NCI-H1417 (cell line): ENCODE results near the gene FAM163B.

Experiments used
- DNase-seq, 3 experiments: peaks; one replicate each; lab custom pipeline; 2025; lab: John Stamatoyannopoulos, UW

FAM163B gene

GRCh38 chr9:133582501-133583045 lies 26.6 kb downstream of the FAM163B start:
- peak in 1 of 3 experiments; percentile 84 for DNase-seq

GRCh38 chr9:133581513-133582343 lies 27.5 kb downstream of the FAM163B start:
- no peak for DNase-seq

DNA sequence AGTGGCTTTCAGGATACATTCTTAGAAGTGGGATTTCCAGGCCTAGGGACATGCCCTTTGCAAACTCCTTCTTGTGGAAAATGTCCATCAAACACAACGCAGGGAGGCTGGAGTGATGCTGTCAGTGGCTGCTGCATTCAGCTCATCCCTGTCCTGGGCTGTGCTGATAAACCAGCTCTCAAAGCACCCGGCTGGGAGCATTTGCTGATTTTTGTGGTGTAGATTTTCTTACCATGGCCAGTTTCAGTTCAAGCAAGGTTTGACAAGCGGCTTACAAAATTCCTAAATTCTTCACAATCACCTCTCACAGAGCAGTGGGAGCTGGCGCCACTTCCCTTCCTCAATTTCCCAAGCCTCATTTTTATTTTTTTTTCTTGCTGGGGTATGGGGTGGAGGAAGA lies 28.2 kb downstream of the FAM163B start:
- no peak for DNase-seq

DNA sequence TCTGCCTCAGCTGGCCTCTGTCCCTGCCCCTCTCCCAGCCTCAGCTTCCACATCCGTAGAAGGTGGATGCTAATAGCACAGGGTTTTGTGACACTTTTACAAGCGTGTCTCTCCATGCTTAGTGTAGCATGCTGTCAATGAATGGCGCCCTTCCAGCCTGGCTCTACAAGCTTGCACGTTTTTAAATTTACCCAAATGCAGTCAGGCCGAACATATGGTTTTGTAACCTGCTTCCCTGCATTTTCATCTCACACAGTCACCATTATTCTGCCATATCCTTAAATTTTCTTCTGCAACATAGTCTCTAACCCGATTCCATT lies 28.8 kb downstream of the FAM163B start:
- peak in 1 of 3 experiments; percentile 22 for DNase-seq

GRCh38 chr9:133579601-133580418 lies 29.4 kb downstream of the FAM163B start:
- no peak for DNase-seq

DNA sequence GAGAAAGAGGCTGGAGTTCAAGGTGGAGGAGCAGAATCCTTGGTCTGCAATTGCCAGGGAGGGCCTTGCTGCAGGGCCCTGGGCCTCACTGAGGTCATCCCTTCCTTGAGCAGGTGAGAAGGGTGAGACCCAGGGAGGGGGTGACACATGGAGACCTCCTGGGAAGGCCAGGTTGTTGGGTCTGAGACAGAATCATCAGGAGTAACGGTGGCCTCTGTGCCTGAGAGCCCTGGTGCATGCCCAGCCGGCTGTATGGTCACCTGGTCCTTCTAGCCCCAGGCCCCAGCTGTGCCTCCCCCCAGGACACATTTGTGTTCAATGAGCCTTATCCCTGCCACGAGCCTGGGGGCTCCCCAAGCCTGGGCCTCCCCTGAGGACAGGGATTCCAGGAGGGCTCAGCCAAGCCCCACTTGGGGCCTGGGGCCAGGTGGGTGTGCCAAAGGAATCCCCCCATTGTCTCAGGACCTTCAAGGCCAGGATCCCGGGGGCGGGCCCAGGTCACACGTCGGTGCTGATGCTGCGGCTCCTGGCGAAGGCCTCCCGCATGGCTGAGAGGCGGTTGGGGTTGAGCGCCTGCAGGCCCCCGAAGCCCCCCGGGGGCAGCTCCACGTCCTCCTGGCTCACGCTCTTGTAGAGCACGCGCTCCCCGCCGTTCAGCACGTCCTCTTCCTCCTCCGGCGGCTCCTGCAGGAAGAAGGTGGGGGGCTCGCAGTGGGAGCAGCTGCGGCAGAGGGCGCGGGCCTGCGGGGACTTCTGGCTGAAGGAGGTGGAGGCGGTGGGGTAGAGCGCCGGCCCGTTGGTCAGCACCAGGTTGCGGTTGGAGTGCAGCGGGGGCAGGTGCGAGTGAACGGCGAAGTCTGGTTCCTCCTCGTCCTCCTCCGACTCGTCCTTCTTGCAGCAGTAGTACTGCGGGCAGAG lies 30.4 kb downstream of the FAM163B start:
- no peak for DNase-seq

DNA sequence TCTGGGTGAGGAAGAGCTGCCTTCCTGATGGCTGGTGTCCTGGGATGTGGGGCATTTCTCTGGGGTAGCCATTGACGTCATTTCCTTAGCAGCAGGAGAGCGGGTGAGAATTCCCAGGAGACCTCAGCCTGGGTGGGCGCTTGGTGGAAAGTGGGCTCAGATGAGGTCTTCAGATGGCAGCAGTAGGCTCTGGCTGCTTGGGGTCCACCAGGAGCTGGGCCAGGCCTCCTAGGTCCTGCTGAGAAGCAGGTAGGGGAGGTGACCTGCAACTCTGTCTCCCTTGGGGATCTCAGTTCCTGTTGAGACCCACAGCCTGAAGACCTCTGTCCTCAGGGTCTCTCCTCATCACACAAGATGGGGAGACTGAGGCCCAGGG lies 31.5 kb downstream of the FAM163B start:
- DNase-seq, result no peak

DNA sequence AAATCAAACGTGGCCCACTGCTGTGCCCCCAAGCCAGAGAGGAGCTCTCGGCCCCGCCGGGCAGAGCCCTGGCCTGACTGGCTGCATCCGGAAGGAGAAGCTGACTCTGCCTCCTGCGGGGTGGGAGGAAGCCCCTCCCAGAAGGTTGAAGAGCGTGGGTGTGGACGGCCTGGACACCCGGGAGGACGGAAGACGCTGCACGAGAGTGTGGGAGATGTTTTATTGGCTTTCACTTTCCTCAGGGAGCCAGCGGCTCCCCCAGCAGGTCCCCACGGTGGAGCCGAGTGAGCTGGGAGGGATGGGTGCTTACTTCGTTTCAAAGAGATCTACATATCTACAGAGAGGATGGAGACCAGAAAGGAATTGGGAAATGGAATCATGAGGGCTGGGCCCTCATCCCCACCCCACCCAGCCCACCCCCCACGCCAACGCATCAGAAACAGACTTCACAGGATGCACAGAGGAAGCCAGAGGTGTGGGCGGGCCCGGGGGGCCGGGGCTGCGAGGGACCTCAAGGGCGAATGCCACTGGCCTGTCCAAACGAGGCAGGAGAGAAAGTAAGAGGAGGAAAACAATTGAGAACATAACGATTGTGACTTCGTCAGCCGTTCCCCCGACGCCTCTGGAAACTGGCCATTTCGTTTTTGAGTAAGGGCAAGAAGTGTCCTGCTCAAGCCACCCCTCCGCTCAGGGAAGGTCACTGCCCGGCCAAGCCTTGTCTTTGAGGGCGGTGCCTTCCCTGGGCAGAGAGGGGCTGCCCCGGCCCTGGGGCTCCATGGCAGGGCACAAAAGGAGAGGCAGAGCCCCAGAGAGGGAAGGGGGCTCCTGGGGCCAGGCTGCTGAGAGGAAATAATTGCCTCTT lies 32.1 kb downstream of the FAM163B start:
- no peak for DNase-seq

DNA sequence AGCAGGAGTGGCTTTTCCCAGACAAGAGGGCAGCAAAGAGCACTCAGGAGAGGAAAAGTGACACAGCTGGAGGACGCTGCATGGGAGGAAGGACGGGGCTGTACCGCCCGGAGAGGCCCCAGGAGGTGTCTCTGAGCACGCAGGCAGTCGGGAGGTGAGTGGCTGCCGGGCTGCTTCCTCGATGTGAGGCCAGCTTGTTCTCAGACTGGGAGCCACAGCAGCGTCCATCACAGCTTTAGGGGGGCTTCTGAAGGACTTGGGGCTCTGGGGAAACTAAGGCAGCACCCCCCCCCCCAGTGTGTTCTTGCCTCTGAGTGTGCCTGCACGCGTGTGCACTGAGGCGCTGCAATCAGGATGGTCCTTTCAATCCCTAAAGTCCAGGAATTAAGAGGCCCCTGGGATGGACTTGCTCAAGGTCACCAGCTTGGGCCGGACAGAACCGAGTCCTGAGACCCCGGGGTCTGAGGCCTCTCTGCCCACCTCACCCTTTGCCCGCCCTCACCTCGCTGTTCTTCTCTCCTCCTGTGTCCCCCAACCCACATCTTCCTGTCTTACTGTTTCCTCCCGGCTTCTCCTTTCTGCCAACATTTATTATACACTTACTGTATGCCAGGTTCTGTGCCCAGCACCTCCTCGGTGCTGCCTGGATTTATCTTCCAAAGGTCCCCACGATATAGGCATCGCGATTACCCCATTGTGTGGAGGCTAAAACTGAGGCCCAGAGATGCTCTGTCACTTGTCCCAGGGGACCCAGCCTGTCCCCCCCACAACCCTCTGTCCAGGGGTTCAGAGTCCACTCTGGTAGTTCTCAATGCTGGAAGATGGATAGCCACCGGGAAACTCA lies 32.9 kb downstream of the FAM163B start:
- peak; percentile 2 to 59 (median 26) for DNase-seq

GRCh38 chr9:133575186-133576030 lies 33.8 kb downstream of the FAM163B start:
- no peak for DNase-seq

GRCh38 chr9:133574771-133575170 lies 34.4 kb downstream of the FAM163B start:
- DNase-seq, result no peak

- no peak for DNase-seq
Measured at GRCh38 chr9:133573791-133574515, 35.2 kb downstream of the FAM163B start.

DNA sequence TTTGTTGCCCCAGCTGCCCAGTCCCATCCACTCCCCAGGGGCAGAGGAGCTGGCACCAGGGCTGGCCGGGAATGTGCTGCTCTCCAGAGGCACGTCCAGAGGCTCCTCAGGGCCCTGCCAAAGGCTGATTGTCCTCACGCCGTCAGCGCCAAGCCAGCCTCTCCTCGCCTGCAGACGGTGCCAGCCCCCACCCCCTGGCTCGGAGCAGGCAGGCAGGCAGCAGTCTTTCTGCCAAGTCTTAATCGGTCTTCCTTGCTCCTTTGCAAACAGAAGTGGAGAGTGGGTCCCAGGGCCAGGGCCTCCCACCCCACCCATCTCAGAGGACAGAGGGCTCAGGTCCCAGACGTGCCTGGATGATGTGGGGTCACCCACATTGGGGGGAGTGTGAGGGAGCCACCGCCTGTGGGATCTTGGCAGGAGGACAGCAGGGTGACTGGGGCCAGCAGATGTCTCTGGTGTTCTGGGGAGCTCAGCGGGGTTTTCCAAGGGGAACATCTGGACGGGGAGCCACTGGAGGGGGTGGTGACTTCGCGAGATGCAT lies 36.3 kb downstream of the FAM163B start:
- DNase-seq, result no peak

GRCh38 chr9:133571896-133572595 lies 37.1 kb downstream of the FAM163B start:
- DNase-seq, result no peak

DNA sequence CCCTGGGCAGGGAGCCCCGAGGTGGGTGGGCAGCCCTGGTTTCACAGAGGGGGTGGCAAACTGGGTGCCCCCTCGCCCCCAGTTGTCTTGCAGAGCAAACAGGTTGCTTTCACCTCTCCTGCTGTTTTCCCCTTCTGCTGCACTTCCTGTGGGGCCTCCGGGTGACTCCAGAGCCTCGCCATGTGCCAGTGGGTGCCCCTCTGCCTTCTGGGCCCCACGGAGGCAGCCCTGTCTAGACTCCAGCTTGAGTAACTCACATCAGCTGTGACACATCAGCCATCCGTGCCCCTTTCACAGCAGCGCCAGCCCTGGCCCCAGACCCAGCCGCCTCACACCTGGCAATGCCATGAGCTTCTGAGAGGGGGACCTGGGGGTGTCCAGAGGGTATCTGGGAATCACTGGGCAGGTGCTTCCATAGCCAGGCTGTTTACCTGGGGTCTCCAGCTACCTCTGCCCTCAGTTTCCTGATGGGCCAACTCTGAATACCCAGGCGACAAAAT lies 37.7 kb downstream of the FAM163B start:
- DNase-seq, result no peak

DNA sequence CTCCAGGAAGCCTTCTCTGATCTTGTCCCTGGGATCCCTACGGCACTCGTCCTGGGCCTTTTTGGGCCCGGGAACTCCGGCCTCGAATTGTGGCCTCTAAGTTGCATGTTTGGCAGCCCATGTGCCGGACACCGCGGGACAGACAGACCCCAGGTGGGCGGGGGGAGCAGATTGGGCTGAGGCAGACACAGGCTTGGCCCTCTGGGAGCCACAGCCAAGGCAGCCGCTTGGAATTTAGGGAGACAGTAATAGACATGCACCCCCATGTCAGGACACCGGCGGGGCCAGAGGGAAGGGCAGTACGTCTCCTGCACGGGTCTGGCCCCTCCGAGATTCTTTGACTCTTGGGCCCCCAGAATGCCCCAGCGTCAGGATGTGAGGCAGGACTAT lies 38.5 kb downstream of the FAM163B start:
- DNase-seq, result no peak
